GM18499 (cell line): ENCODE measurements around the gene KLC1.

Source experiments
- ATAC-seq: cut with Tn5 transposase; IDR thresholded peaks from one replicate; pipeline ENCODE4 v1.9.1; 2021; ENCODE audit warnings: moderate number of reproducible peaks; ENCODE audit not compliant: insufficient read depth, unreplicated experiment

KLC1 gene

GRCh38 chr14:103731916-103732867 is 103.2 kb downstream of the KLC1 start:
- no peak for ATAC-seq

GRCh38 chr14:103732868-103733620 is 104.0 kb downstream of the KLC1 start:
- no peak for ATAC-seq

- no peak for ATAC-seq
These were observed 104.6 kb downstream of the KLC1 start for GRCh38 chr14:103733651-103734050.

GRCh38 chr14:103734081-103734888 is 105.3 kb downstream of the KLC1 start:
- ATAC-seq: no peak

GRCh38 chr14:103735022-103735421 is 106.0 kb downstream of the KLC1 start:
- ATAC-seq: no peak

DNA sequence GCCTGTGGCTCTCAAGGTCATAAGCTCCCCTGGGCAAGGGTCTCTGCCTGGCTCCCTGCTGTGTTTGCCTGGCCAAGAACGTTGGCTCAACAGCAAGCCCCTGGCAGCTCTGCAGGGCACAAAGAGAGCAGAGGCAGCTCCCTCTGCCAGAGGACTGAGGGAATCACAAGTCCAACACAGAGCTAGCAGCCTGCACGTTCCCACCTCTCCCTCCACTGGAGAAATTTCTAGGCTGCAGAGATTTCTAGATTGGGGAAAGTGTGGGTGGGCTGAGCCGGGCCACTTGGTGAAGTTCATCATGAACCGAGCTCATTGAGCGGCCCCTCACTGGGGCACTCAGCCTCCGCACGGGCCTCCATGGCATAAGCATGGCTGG is 106.4 kb downstream of the KLC1 start:
- ATAC-seq: no peak

- ATAC-seq: no peak
These were observed 107.0 kb downstream of the KLC1 start for GRCh38 chr14:103735815-103736545.

DNA sequence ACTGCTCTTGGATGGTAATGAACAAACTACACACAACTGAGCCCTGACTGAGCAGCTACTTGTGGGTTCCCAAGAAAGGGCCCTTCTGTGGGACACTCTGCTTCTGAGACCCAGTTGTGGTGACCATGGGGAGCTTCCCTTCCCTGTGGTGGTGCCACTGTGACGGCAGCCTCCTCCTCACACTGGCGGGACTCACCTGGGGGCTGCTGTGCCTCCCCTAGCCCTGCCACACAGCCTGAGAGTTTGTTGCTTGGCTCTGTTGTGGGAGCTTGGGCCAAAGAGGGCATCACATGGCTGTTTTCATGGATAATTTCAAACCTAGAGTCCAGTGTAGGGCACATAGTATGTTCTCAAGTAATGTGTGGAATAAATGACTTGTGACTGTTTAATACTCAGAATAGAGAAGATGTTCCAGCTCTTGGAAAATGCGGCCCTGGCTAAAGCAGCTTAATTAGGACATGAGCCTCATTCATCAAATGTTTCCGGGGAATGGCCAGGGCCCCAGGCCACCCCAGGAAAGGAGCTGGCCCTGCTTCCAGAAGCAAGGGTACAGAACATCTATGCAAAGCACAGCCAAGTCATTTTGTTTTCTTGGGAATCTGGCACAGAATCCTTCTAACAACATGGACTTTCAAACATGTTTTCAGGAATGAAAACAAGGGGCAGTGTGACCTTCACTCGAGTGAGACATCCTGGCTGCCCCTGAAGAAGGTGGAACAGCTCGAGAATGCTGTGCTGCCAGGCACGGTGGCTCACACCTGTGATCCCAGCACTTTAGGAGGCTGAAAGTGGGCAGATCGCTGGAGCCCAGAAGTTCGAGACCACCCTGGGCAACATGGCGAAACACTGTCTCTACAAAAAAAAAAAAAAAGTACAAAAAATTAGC is 107.8 kb downstream of the KLC1 start:
- no peak for ATAC-seq

- no peak for ATAC-seq
These were observed 108.5 kb downstream of the KLC1 start for GRCh38 chr14:103737432-103738045.

GRCh38 chr14:103738166-103738565 is 109.2 kb downstream of the KLC1 start:
- ATAC-seq: no peak

GRCh38 chr14:103738701-103739451 is 109.9 kb downstream of the KLC1 start:
- no peak for ATAC-seq

GRCh38 chr14:103739466-103739792 is 110.4 kb downstream of the KLC1 start:
- ATAC-seq: no peak

DNA sequence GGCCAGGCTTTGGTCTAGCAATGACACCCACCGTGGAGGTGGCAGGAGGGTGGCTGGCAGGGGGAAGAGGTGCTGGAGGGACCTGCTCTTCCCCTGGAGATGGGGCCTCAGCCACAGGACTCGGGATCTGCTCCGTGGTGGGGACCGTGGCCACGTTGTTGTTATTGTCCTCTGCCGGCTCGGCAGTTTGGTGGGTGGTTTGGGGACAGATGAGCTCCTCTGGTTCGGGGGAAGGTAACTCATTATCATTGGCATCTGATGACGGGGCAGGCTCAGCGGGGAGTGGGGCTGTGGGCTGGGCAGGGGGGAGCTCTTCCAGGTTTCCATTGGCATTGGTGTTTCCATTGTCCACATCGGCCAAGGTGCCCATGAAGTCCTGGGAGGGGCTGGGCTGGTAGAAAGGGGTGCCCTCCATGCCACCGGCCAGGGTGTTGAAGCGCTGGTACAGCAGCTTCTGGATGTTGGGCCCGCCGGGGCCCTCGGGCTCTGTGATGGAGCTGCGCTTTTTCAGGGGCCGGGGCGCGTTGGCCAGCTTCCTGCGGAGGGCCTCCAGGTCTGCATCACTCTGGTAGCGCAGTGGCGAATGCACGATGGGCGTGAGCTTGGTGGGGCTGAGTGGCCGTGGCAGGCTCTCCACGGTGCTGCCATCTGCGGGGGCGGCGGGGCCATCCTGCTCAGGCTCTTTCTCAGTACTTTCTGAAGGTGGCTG is 110.9 kb downstream of the KLC1 start:
- no peak for ATAC-seq

GRCh38 chr14:103740991-103741689 is 112.1 kb downstream of the KLC1 start:
- no peak for ATAC-seq

- no peak for ATAC-seq
These were observed 112.9 kb downstream of the KLC1 start for GRCh38 chr14:103741876-103742275.

GRCh38 chr14:103742499-103743255 is 113.7 kb downstream of the KLC1 start:
- ATAC-seq: no peak
